Colonic mucosa (tissue), 4 donors: ENCODE data around the gene CAPN15. TPM values are rescaled to one million over a fixed set of nuclear protein-coding genes. Genes with fewer than 3 reads are reported as not detected.

Experiments used
- DNase-seq: peaks from one replicate; pipeline ENCODE4 v3.0.0-alpha.2; 2020
- H3K27ac ChIP-seq: fragments of 200-600 bp; one replicate; pipeline ENCODE4 v1.8.0; 2021
- H3K27me3 ChIP-seq: fragments of 200-600 bp; one replicate; pipeline ENCODE4 v1.8.0; 2021
- H3K36me3 ChIP-seq: fragments of 200-600 bp; one replicate; pipeline ENCODE4 v1.8.0; 2021
- H3K4me1 ChIP-seq: fragments of 200-600 bp; one replicate; pipeline ENCODE4 v1.8.0; 2021; ENCODE audit warnings: mild to moderate bottlenecking
- H3K4me3 ChIP-seq: fragments of 200-600 bp; one replicate; pipeline ENCODE4 v1.8.0; 2021
- H3K9ac ChIP-seq, 2 donors: one replicate each; pipeline ENCODE4 v1.7.0; 2013; ENCODE audit warnings: control low read depth in 2 of 2, low read depth in 2 of 2, low read length in 2 of 2
- H3K9me3 ChIP-seq: fragments of 200-600 bp; one replicate; pipeline ENCODE4 v1.8.0; 2021
- intact Hi-C: fragments of 100-400 bp; cut with DNase I; formaldehyde crosslinking; loops from one replicate; pipeline ENCODE4 v1.14.1; 2022
- total RNA-seq, 2 donors: library from RNA; stranded (reverse); fragmentation: NEBNext Ultra II Directional in 1 of 2; extraction: Animal tissue kit (Norgen Biotek cat#: 25700) in 1 of 2; gene quantifications; one replicate each; pipeline ENCODE4 v1.2.1, GENCODE V29; 2021
- TF ChIP-seq, protein P1 (sequence below): fragments of 200-600 bp; IDR thresholded peaks from one replicate; pipeline ENCODE4 v1.8.0; 2022; ENCODE audit warnings: antibody characterized with exemption, mild to moderate bottlenecking
- donor health status: healthy.
- donor health status: DM: no; HTN: no; CAD: no.
- donor health status: DM: no; HTN: no; CAD: no.

The CAPN15 gene
- total RNA-seq, 2 donors from 2014 or later: 74.6 to 139 TPM

DNA sequence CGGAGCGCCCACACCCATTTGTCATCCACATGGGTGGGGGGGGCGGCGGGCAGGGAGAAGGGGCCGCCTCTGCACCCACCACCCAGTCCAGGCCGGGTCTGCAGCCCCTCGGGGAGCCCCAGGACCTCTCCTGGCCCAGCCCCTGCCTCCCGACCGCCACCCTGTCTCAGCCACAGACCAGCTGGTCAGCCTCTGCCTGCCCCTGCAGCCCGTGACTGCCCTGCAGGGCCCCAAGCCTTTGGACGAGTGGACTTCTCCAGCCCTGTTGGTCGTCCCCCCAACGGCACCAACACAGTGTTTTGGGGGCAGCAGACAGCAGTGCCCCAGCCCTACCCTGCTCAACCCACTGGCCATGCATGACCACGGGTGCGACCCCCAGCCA, 33.9 kb downstream of the CAPN15 start:
- no peaks in the 10 kb centered on the region for H3K9me3 ChIP-seq
- H3K9ac ChIP-seq: no peak overlapping the region
- intact Hi-C loops: no loop called here
- DNase-seq: no peak
- no peak overlapping the region for H3K27ac ChIP-seq
- peaks cover 26% of the 10 kb centered on the region for H3K27me3 ChIP-seq
- TF ChIP-seq, protein P1, sequence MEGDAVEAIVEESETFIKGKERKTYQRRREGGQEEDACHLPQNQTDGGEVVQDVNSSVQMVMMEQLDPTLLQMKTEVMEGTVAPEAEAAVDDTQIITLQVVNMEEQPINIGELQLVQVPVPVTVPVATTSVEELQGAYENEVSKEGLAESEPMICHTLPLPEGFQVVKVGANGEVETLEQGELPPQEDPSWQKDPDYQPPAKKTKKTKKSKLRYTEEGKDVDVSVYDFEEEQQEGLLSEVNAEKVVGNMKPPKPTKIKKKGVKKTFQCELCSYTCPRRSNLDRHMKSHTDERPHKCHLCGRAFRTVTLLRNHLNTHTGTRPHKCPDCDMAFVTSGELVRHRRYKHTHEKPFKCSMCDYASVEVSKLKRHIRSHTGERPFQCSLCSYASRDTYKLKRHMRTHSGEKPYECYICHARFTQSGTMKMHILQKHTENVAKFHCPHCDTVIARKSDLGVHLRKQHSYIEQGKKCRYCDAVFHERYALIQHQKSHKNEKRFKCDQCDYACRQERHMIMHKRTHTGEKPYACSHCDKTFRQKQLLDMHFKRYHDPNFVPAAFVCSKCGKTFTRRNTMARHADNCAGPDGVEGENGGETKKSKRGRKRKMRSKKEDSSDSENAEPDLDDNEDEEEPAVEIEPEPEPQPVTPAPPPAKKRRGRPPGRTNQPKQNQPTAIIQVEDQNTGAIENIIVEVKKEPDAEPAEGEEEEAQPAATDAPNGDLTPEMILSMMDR: no peak
- no peaks in the 10 kb centered on the region for H3K4me1 ChIP-seq
- H3K36me3 ChIP-seq: no peaks in the 10 kb centered on the region
- H3K4me3 ChIP-seq: no peak overlapping the region

DNA sequence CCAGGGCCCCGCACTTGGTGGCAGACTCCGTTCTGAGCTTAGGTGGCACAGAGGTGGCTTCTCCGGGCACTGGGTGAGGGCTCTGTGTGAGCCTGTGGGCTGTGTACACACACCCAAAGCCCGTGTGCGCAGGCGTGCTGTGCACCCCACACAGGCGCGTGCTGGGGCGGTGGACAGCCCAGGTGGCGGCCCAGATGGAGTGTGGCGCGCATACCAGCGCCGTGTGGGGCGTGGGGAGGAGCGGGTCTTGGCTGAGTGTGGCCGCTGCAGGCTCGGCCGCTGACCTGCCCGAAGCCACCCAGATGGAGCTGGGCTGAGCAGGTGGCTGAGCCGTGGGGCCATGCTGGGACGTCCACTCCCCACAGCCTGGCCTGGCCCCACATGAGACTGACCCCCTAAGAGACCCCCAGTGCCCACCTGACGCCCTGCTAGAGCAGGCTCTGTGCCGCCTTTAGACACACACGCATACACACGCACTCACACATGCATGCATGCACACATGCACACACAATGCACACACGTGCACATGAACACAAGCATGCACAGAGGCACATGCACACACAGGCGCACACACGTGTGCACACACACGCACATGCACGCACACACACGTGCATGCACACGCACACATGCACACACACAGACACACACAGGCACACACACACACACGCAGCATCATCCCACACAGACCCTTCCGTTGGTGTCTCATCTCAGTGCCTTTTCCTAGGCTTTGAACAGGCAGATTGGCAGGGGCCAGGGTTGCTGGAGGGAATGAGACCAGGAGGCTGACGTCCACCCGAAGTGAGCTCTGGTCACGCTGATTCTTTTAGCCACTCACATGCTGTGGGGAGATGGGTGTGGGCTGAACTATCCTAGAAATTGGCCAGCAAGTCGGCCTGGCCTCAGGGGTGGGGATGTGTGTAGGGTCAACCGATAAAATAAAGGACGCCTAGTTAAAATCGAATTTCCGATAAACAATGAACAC, 34.7 kb downstream of the CAPN15 start:
- no peak overlapping the region for H3K9ac ChIP-seq
- TF ChIP-seq, protein P1: no peak
- peaks cover 26% of the 10 kb centered on the region for H3K27me3 ChIP-seq
- no peak overlapping the region for H3K27ac ChIP-seq
- no peak for DNase-seq
- intact Hi-C loops: no loop called here
- H3K4me1 ChIP-seq: peaks cover 5% of the 10 kb centered on the region
- H3K4me3 ChIP-seq: no peak overlapping the region
- no peaks in the 10 kb centered on the region for H3K36me3 ChIP-seq
- no peaks in the 10 kb centered on the region for H3K9me3 ChIP-seq

DNA sequence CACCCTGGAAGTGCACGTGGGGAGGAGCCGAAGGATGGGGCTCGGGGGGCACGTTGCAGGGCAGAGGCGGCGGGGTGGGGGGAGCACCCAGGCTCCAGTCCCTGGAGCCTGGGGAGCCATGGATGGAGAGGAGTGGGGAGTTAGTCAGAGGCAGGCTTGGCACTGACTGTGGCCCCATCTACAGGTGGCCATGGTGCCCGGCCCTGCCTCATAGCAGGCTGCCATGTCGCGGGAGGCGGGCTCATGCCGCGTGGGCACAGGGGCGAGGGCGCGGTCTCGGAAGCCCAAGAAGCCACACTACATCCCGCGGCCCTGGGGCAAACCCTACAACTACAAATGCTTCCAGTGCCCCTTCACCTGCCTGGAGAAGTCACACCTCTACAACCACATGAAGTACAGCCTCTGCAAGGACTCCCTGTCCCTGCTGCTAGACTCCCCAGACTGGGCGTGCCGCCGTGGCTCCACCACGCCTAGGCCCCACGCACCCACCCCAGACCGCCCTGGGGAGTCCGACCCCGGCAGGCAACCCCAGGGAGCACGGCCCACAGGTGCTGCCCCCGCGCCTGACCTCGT, 35.6 kb downstream of the CAPN15 start:
- H3K9ac ChIP-seq: no peak overlapping the region
- DNase-seq: no peak
- intact Hi-C loops: no loop called here

DNA sequence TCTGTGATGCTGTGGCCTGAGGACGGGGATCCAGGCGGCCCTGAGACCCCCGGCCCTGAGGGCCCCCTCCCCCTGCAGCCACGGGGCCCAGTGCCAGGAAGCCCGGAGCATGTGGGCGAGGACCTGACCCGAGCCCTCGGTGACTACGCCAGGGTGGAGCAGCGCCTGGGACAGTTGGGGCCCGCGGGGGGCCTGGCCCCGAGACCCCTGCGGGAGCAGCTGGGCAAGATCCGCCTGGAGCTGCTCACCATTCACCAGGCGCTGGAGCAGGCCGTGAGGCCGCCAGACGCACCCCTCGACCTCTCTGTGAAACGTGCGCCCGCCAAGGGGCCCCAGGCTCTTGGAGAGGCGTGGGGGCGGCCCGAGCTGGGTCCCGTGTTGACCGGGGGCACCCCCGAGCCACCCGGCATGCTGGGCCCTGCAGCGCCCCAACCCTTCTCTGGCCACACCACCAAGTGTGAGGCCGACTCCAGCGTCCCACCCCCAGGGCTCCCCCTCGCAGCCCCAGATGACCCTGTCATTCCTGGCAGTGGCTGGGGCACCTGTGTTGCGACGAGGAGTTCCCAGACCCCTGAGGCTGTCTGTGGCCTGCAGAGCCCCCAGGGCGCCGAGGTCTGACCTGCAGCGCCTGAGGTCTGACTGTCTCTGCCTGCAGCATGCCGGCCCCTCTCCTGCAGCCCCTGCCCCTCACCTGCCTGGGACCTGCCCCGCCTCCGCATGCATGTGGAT, 37.3 kb downstream of the CAPN15 start:
- intact Hi-C loops: no loop called here
- H3K4me3 ChIP-seq: no peak overlapping the region
- no peak for DNase-seq
- H3K27ac ChIP-seq: no peak overlapping the region
- no peaks in the 10 kb centered on the region for H3K9me3 ChIP-seq
- H3K27me3 ChIP-seq: peaks cover 12% of the 10 kb centered on the region
- no peak overlapping the region for H3K9ac ChIP-seq
- TF ChIP-seq, protein P1: no peak
- H3K4me1 ChIP-seq: peaks cover 20% of the 10 kb centered on the region
- H3K36me3 ChIP-seq: no peaks in the 10 kb centered on the region

More for the DNA sequence above, 35.6 kb downstream of the CAPN15 start:
- Histone ChIP-seq H3K27me3 (peaks cover 26% of the 10 kb centered on the region), H3K4me3 (no peak overlapping the region), H3K36me3 (no peaks in the 10 kb centered on the region), H3K4me1 (peaks cover 7% of the 10 kb centered on the region), H3K9me3 (no peaks in the 10 kb centered on the region), H3K27ac (no peak overlapping the region)
- TF ChIP-seq, protein P1: no peak
